DND-41 (cell line): ENCODE results near the gene AFF2.

Source experiments
- EZH2 ChIP-seq: IDR thresholded peaks from 3 replicates; pipeline ENCODE4 v1.6.1; 2012; ENCODE audit warnings: borderline replicate concordance, low read depth, mild to moderate bottlenecking, moderate library complexity, low read length, inconsistent platforms; ENCODE audit not compliant: severe bottlenecking
- TF ChIP-seq, protein P1 (sequence below): IDR thresholded peaks from 2 replicates; pipeline ENCODE4 v1.5.1; 2012; ENCODE audit warnings: borderline replicate concordance, low read length, moderate library complexity, mild to moderate bottlenecking; ENCODE audit not compliant: poor library complexity, severe bottlenecking; ENCODE audit errors: extremely low read depth

DNA sequence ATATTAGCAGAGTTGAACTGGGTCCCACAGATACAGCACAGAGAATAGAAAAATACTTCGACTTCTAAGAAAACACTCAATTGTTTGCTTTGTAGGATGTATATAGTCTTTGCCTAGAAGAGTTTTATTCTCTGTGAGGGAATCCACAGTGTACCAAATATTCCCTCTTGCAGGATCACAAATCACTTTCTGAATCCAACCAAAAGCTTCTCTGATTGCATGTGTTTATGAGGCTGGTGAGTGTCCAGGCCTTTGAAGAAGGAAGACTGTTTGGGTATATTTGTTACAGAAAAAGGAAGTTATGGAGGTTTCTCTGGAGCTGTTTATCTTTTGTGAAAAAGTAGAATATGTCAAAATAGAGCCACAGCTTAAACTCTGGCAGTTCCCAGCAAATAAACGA, 423.2 kb downstream of the AFF2 start:
- TF ChIP-seq, protein P1, sequence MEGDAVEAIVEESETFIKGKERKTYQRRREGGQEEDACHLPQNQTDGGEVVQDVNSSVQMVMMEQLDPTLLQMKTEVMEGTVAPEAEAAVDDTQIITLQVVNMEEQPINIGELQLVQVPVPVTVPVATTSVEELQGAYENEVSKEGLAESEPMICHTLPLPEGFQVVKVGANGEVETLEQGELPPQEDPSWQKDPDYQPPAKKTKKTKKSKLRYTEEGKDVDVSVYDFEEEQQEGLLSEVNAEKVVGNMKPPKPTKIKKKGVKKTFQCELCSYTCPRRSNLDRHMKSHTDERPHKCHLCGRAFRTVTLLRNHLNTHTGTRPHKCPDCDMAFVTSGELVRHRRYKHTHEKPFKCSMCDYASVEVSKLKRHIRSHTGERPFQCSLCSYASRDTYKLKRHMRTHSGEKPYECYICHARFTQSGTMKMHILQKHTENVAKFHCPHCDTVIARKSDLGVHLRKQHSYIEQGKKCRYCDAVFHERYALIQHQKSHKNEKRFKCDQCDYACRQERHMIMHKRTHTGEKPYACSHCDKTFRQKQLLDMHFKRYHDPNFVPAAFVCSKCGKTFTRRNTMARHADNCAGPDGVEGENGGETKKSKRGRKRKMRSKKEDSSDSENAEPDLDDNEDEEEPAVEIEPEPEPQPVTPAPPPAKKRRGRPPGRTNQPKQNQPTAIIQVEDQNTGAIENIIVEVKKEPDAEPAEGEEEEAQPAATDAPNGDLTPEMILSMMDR, result no peak
- no peak for TF ChIP-seq EZH2
